Measurements from ENCODE around the gene COX6A2.

GRCh38 chr16:31460582-31461002 is 32.4 kb upstream of the COX6A2 start:
- TF ChIP-seq JUND (IDR thresholded peaks at IDR 0.05): no peak
- TF ChIP-seq TAF1 (conservative IDR thresholded peaks at IDR 0.05): no peak
- peak; percentile 39 for TF ChIP-seq CTCF (IDR thresholded peaks at IDR 0.05; ENCODE audit: low read depth, low read length, missing input control)
- no peak for TF ChIP-seq GABPA (IDR thresholded peaks at IDR 0.05 in 1 of 2, conservative IDR thresholded peaks at IDR 0.05 in 1 of 2)
- TF ChIP-seq RAD21 (IDR thresholded peaks at IDR 0.05): peak; percentile 30 to 60
- no peak for TF ChIP-seq ZBTB33 (IDR thresholded peaks at IDR 0.05)
- no peak for TF ChIP-seq MAX (IDR thresholded peaks at IDR 0.05)
- TF ChIP-seq YY1 (IDR thresholded peaks at IDR 0.05): no peak
- TF ChIP-seq SP1 (IDR thresholded peaks at IDR 0.05): no peak
- TF ChIP-seq REST (IDR thresholded peaks at IDR 0.05): no peak
- no peak for TF ChIP-seq FOXA1 (IDR thresholded peaks at IDR 0.05)
- TF ChIP-seq RXRA (IDR thresholded peaks at IDR 0.05): no peak
- TF ChIP-seq EGR1 (IDR thresholded peaks at IDR 0.05; ENCODE audit: low read depth in 2 of 2): no peak

All from liver (tissue), 3 donors.